GM19468 (cell line): ENCODE results near the gene ENPP1.

Experiments
- ATAC-seq: cut with Tn5 transposase; IDR thresholded peaks from one replicate; pipeline ENCODE4 v1.9.1; 2021; ENCODE audit warnings: mild to moderate bottlenecking, moderate library complexity, moderate number of reproducible peaks; ENCODE audit not compliant: unreplicated experiment; ENCODE audit errors: extremely low read depth

The ENPP1 gene

DNA sequence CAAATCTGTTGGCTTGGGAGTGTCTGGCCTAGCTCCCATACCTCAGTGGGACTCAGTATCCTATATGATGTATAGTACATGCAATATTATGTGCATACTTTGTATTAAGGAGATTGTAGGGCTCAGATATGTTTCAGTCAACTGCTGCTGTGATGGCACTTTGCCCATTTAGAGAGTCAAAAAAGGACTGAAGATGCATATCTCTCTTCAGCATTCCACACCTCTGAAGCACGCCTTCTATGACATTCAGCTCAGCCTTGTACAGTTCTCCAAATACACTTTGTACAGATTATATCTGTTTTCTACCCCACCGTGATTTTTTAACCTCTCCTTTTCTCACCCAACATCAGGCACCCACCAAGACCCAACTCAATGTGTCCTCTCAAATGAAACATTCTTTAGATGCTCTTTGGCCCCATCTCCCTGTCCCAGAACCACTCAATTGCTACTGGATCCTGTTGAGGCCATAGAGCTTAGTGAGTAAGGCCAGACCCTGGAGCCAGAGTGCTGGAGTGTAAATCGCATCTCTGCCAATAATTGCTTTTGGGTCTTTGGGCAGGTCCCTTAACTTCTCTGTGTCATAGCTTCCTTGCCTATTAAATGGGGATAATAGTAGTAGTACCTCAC, 15.6 kb downstream of the ENPP1 start:
- no peak for ATAC-seq

GRCh38 chr6:131825946-131826345, 18.1 kb downstream of the ENPP1 start:
- ATAC-seq = no peak

DNA sequence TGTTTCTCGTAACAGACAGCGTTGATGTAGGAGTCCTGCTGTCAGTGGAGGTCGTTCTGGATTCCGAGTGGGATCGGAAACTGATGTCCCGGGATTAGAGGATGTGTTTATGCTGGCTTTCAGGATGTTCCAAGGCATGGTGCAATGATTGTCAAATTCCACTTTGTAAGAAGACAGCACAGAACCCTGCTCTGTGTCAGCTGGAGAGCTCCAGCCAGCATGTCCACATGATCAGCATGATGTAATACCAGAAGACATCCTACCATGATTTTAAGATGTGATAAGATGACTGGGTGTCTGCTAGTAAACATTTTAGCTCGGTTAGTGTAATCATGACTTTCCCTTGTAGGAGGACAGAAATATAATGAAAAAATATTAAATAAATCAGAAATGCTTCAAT, 20.3 kb downstream of the ENPP1 start:
- no peak for ATAC-seq

GRCh38 chr6:131828951-131829350, 21.1 kb downstream of the ENPP1 start:
- ATAC-seq = no peak

DNA sequence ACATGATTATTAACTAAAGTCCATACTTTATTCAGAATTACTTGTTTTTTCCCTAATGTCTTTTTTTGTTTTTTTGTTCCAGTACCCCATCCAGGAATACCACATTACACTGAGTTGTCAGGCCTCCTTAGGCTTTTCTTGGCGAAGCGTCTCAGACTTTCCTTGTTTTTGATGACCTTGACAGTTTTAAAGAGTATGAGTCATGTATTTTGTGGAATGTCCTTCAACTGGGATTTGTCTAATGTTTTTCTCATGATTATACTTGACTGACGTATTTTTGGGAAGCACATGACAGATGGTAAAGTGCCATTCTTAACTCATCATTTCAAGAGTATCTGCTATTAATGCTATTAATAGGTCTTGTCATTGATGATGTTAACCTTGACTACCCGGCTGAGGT, 23.6 kb downstream of the ENPP1 start:
- ATAC-seq = no peak

GRCh38 chr6:131831886-131832285, 24.1 kb downstream of the ENPP1 start:
- ATAC-seq = no peak

- no peak for ATAC-seq
These were observed 24.5 kb downstream of the ENPP1 start for GRCh38 chr6:131832363-131832762.

DNA sequence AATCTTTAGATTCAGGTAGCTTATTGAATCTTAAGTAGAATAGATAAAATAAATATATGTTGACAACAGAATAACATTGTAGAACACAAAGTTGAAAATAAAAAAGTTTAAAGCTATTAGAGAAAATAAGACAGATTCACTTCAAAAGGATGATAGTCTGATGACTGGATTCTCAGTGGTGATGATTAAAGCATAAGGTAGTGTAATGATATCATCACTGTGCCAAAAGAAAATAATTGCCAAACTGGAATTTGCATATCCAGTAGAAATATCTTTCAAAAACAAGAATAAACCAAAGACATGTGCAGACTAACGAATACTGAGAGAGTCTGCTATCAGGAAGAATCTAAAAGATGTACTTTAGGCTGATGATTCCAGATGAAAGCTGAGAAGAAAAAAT, 30.2 kb downstream of the ENPP1 start:
- no peak for ATAC-seq

DNA sequence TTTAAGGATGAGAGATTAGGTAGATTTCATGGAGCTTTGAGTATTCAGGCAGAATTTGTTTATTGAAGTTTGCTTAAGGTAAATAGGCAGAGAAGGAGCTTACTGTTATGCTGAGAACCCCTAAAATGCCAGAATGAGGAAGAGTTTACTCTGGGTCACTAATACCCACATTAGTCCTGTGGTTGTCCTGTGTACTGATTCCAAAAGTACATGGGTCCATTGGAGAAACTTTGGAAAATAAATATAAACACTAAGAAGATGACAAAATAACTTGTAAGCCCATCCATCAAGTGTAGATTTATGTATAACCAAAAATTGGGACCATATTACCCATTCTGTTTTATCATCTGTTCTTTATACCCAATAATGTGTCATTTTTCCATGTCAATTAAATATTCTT, 31.6 kb downstream of the ENPP1 start:
- ATAC-seq = no peak

DNA sequence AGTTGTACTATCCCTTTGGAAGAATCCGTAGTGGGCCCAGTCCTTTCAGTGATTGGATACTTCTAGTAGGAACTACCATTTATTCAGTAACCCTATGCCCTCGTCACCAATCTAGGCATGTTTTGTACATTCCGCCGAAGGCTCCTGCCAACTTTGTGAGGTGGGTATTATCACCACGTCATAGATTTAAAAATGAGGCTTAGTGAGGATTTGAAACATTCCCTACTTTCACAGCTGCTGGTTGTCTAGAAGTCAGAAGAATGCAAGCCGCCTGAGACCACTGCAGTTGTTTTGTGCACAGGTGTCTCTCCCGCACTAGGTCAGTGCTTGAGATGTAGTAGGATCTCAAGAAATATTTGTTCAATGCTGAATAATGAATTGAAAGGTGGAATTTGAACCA, 32.6 kb downstream of the ENPP1 start:
- ATAC-seq = no peak

DNA sequence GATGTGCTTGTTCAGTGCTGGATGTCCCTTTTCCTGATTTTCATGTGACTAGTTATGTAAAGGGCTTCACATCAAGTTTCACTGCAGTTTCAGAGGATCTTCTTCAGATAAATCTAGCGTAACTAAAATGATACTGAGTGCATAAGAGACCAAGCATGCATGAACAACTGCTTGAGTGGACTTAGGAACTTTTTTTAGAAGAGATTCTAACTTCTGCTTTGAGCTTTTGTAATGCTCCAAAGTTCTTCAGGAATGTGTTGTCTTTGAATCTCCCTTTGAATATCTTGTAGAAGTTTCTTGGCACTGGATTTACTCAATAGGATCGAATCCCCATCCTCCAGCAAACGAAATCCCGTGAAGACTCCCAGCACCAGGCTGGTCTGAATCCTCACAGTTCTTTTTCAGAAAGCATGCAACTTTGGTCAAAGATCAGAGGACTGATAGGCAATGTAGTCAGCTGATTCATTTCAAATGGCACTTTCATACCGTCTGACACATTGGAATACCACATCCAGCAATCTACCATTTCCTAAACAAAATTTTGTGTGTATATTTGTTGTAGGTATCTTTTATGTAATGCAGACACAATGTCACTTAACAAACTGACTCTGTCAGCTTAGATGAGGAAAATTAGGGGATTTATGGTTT, 33.2 kb downstream of the ENPP1 start:
- no peak for ATAC-seq

DNA sequence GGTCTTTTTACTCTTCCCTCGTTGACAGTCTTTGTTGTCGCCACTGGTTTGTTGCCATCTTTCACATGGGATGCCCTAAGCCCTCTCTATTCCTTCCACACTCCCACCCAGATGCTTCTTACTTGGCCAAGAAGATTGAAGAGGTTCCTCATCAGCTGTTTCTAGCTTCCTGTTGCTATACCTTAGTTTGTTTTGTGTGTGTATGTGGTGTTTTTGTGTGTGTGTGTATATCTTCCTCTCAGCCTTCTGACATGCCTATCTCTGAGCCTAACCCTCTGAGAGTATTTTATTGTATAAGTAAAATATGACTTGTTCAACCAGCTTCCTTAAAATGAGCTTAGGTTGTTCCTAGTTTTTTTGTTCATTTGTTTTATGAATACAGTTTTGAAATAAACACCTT, 35.9 kb downstream of the ENPP1 start:
- ATAC-seq = no peak

GRCh38 chr6:131844243-131844841, 36.5 kb downstream of the ENPP1 start:
- ATAC-seq = no peak

GRCh38 chr6:131846023-131846663, 38.3 kb downstream of the ENPP1 start:
- no peak for ATAC-seq

DNA sequence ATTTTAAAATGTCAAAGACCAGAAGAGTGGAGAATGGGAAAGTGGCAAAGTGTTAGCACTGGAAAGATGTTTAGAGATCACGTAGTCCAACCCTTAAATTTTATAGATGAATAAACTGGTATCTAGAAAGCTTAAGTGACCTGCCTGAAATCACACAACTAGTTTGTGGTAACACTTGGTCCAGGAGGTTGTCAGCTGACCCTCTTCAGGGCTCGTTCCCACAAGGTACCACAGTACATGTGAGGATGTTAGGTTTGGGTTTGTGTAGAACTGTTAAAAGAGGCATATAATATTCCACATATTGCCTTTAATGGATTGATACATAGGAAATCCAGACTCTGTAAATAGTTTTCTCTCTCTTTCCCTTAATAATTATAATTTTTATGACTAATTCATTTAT, 39.1 kb downstream of the ENPP1 start:
- no peak for ATAC-seq

GRCh38 chr6:131849799-131850198, 42.0 kb downstream of the ENPP1 start:
- no peak for ATAC-seq

DNA sequence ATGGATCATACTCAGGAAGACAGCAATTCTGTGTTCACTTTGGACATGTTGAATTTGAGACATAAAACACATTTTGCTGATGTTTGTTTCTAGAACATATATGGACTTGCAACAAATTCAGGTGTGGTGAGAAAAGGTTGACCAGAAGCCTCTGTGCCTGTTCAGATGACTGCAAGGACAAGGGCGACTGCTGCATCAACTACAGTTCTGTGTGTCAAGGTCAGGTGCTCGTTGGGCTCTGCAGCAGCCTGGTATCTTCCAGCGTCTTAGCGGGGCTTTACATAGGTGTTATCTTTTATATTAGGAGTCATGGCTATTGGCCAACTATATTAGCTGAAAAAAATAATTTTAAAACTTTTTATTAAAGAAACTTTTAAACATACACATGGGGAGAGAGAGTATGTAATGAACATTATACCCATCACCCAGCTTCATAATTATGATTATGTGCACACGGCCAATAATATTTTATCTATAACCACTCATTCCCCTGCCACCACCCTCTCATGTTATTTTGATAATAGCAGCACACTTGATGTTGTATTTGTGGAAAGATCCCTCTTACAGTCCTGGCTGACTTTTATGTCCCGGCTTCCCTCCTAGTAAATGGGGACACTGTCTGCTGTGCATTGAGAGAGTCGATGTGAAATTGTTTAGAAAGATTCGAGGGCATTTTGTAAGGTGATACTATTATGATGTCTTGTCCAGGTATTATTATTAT, 43.4 kb downstream of the ENPP1 start:
- no peak for ATAC-seq

DNA sequence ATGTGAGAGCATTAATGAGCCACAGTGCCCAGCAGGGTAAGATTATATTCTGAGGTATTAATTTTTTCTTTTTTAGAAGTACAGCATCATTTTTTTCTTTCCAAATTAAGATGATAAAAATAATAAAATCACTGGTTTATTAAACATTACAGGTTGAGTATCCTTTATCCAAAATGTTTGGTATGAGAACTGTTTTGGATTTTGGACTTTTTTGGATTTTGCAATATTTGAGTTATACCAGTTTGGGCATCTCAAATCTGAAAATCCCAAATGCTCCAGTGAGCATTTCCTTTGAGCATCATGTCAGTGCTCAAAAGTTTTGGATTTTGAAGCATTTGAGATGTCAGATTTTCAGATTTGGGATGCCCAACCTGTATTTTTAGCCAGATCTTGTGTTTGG, 44.4 kb downstream of the ENPP1 start:
- no peak for ATAC-seq

- no peak for ATAC-seq
These were observed 47.0 kb downstream of the ENPP1 start for GRCh38 chr6:131854803-131855202.

- no peak for ATAC-seq
These were observed 51.1 kb downstream of the ENPP1 start for GRCh38 chr6:131858765-131859415.
